ENCODE results near the gene BGLAP.

DNA sequence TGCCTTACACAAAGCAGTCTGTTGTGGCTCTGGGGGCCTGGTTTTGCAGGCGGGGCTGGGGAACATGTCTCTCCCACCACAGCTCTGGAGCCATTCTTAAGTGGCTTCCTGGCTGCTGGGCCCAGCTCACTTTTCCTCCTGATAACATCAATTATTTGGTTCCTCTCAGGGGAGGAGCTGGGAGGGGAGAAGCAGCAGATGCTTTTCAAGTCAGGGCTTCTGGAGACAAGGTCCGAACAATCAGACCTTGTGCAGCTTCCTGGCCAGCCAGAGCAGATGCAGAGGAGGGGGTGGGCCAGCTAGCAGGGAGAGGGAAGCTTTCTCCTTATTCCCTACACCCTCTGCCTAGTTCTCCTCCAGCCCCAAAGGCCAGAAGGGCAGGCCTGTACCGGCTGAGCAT, 9.5 kb downstream of the BGLAP start:
- TF ChIP-seq, protein P1, sequence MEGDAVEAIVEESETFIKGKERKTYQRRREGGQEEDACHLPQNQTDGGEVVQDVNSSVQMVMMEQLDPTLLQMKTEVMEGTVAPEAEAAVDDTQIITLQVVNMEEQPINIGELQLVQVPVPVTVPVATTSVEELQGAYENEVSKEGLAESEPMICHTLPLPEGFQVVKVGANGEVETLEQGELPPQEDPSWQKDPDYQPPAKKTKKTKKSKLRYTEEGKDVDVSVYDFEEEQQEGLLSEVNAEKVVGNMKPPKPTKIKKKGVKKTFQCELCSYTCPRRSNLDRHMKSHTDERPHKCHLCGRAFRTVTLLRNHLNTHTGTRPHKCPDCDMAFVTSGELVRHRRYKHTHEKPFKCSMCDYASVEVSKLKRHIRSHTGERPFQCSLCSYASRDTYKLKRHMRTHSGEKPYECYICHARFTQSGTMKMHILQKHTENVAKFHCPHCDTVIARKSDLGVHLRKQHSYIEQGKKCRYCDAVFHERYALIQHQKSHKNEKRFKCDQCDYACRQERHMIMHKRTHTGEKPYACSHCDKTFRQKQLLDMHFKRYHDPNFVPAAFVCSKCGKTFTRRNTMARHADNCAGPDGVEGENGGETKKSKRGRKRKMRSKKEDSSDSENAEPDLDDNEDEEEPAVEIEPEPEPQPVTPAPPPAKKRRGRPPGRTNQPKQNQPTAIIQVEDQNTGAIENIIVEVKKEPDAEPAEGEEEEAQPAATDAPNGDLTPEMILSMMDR (IDR thresholded peaks at IDR 0.05) = no peak
- no peak for TF ChIP-seq EP300 (IDR thresholded peaks at IDR 0.05)
